Stomach (tissue), 4 donors: Measurements from ENCODE around the gene CLDN22.

Experiments used
- POLR2A ChIP-seq, 4 donors: fragments of 450-650 bp; IDR thresholded peaks; one replicate each; pipeline ENCODE4 v1.6.1; 2016; ENCODE audit warnings: antibody characterized with exemption in 4 of 4, control low read depth in 2 of 4, mild to moderate bottlenecking in 1 of 4, moderate library complexity in 1 of 4
- TF ChIP-seq, protein P1 (sequence below), 7 experiments: fragments of 450-650 bp in 4 of 7; fragments of 200-600 bp in 3 of 7; sonication (generic) in 3 of 7; IDR thresholded peaks; one replicate each; pipeline ENCODE4 v1.5.1; 2016 to 2019; ENCODE audit warnings: antibody characterized with exemption in 7 of 7, control low read depth in 2 of 7, mild to moderate bottlenecking in 1 of 7

DNA sequence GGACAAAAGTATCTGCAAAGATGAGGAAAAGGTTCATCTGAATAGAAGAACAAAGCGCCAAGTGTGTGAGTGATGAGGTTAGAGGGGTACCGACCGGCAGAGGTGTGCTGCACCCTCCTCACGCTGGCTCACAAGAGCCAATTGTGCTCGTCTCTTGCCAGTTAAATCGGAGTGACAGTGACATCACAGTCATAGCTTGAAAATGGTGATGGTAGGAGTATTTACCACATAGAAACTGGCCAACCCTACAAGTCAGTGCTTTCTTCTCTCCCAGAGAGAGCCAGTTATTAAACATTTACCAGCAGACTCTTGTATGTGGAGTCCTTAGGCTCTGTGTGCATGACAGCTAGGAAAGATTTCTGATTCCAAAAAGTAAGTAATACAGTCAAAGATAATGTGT lies 32.4 kb downstream of the CLDN22 start:
- TF ChIP-seq, protein P1, sequence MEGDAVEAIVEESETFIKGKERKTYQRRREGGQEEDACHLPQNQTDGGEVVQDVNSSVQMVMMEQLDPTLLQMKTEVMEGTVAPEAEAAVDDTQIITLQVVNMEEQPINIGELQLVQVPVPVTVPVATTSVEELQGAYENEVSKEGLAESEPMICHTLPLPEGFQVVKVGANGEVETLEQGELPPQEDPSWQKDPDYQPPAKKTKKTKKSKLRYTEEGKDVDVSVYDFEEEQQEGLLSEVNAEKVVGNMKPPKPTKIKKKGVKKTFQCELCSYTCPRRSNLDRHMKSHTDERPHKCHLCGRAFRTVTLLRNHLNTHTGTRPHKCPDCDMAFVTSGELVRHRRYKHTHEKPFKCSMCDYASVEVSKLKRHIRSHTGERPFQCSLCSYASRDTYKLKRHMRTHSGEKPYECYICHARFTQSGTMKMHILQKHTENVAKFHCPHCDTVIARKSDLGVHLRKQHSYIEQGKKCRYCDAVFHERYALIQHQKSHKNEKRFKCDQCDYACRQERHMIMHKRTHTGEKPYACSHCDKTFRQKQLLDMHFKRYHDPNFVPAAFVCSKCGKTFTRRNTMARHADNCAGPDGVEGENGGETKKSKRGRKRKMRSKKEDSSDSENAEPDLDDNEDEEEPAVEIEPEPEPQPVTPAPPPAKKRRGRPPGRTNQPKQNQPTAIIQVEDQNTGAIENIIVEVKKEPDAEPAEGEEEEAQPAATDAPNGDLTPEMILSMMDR (IDR thresholded peaks at IDR 0.05), result no peak
- TF ChIP-seq POLR2A (IDR thresholded peaks at IDR 0.05), result no peak
